Activated naive CD8-positive, alpha-beta T cell treated with anti-CD3 and anti-CD28 coated beads, Interleukin-2, amount 50 U/mL, for 24 hours (primary cell): Measurements from ENCODE around the gene CNTROB.
A peak's percentile ranks its signal among the peaks of the same experiment; 100 is the strongest.

Experiments used
- ATAC-seq: fragments of 150-1000 bp; cut with Tn5 transposase; one replicate; pipeline ENCODE4 v1.10.0; 2021
- DNase-seq: peaks from one replicate; pipeline ENCODE4 v3.0.0; 2021
- H3K27ac Mint-ChIP-seq: one replicate; pipeline ENCODE4 v1.8.0; 2021; ENCODE audit warnings: mild to moderate bottlenecking, mixed read lengths
- H3K27me3 Mint-ChIP-seq: one replicate; pipeline ENCODE4 v1.8.0; 2021; ENCODE audit warnings: mixed read lengths
- H3K36me3 Mint-ChIP-seq: one replicate; pipeline ENCODE4 v1.8.0; 2021; ENCODE audit warnings: low read depth, mixed read lengths
- H3K4me1 Mint-ChIP-seq: one replicate; pipeline ENCODE4 v1.8.0; 2021; ENCODE audit warnings: mixed read lengths
- H3K4me3 Mint-ChIP-seq: one replicate; pipeline ENCODE4 v1.8.0; 2021; ENCODE audit warnings: mild to moderate bottlenecking, moderate library complexity, mixed read lengths
- H3K9me3 Mint-ChIP-seq: one replicate; pipeline ENCODE4 v1.8.0; 2021; ENCODE audit warnings: mixed read lengths

Gene CNTROB

GRCh38 chr17:7893187-7893880, 38.7 kb upstream of the CNTROB start:
- peaks cover 16% of the 10 kb centered on the region for H3K4me1 Mint-ChIP-seq
- H3K9me3 Mint-ChIP-seq, result no peaks in the 10 kb centered on the region
- ATAC-seq (no peak), DNase-seq (no peak)
- H3K4me3 Mint-ChIP-seq, result no peak overlapping the region
- no peaks in the 10 kb centered on the region for H3K27me3 Mint-ChIP-seq
- H3K27ac Mint-ChIP-seq, result no peak overlapping the region
- peaks cover 55% of the 10 kb centered on the region for H3K36me3 Mint-ChIP-seq

- no peaks in the 10 kb centered on the region for H3K9me3 Mint-ChIP-seq
- DNase-seq (no peak), ATAC-seq (no peak)
- peaks cover 60% of the 10 kb centered on the region for H3K36me3 Mint-ChIP-seq
- no peak overlapping the region for H3K4me3 Mint-ChIP-seq
- H3K4me1 Mint-ChIP-seq, result peaks cover 16% of the 10 kb centered on the region
- H3K27ac Mint-ChIP-seq, result no peak overlapping the region
- H3K27me3 Mint-ChIP-seq, result no peaks in the 10 kb centered on the region
These were observed 37.8 kb upstream of the CNTROB start for GRCh38 chr17:7894226-7894625.

- H3K4me3 Mint-ChIP-seq, result no peak overlapping the region
- H3K9me3 Mint-ChIP-seq, result no peaks in the 10 kb centered on the region
- H3K27me3 Mint-ChIP-seq, result no peaks in the 10 kb centered on the region
- no peak overlapping the region for H3K27ac Mint-ChIP-seq
- peaks cover 62% of the 10 kb centered on the region for H3K36me3 Mint-ChIP-seq
- no peak for DNase-seq
- H3K4me1 Mint-ChIP-seq, result peaks cover 16% of the 10 kb centered on the region
- no peak for ATAC-seq
These were observed 37.1 kb upstream of the CNTROB start for GRCh38 chr17:7894866-7895265.

GRCh38 chr17:7897090-7897489, 34.9 kb upstream of the CNTROB start:
- peak overlapping the region; percentile 81 for H3K27ac Mint-ChIP-seq
- ATAC-seq (no peak), DNase-seq (no peak)
- H3K36me3 Mint-ChIP-seq, result peaks cover 61% of the 10 kb centered on the region
- H3K9me3 Mint-ChIP-seq, result no peaks in the 10 kb centered on the region
- H3K27me3 Mint-ChIP-seq, result no peaks in the 10 kb centered on the region
- H3K4me3 Mint-ChIP-seq, result no peak overlapping the region
- H3K4me1 Mint-ChIP-seq, result peaks cover 12% of the 10 kb centered on the region

GRCh38 chr17:7897773-7898172, 34.2 kb upstream of the CNTROB start:
- ATAC-seq, result peak; percentile 74
- peak overlapping the region; percentile 81 for H3K27ac Mint-ChIP-seq
- peaks cover 65% of the 10 kb centered on the region for H3K36me3 Mint-ChIP-seq
- no peak overlapping the region for H3K4me3 Mint-ChIP-seq
- no peaks in the 10 kb centered on the region for H3K9me3 Mint-ChIP-seq
- DNase-seq, result no peak
- H3K4me1 Mint-ChIP-seq, result peaks cover 12% of the 10 kb centered on the region
- no peaks in the 10 kb centered on the region for H3K27me3 Mint-ChIP-seq

- H3K27ac Mint-ChIP-seq, result no peak overlapping the region
- H3K36me3 Mint-ChIP-seq, result peaks cover 63% of the 10 kb centered on the region
- no peaks in the 10 kb centered on the region for H3K9me3 Mint-ChIP-seq
- DNase-seq, result no peak
- ATAC-seq, result no peak
- H3K4me3 Mint-ChIP-seq, result no peak overlapping the region
- H3K4me1 Mint-ChIP-seq, result no peaks in the 10 kb centered on the region
- no peaks in the 10 kb centered on the region for H3K27me3 Mint-ChIP-seq
These were observed 28.6 kb upstream of the CNTROB start for GRCh38 chr17:7903154-7904103.

GRCh38 chr17:7909089-7909488, 22.9 kb upstream of the CNTROB start:
- no peak overlapping the region for H3K4me3 Mint-ChIP-seq
- peaks cover 8% of the 10 kb centered on the region for H3K4me1 Mint-ChIP-seq
- peaks cover 40% of the 10 kb centered on the region for H3K36me3 Mint-ChIP-seq
- no peak for DNase-seq
- H3K27ac Mint-ChIP-seq, result no peak overlapping the region
- no peaks in the 10 kb centered on the region for H3K27me3 Mint-ChIP-seq
- no peaks in the 10 kb centered on the region for H3K9me3 Mint-ChIP-seq
- no peak for ATAC-seq

GRCh38 chr17:7910281-7910680, 21.7 kb upstream of the CNTROB start:
- Mint-ChIP-seq H3K4me1 (peaks cover 20% of the 10 kb centered on the region), H3K9me3 (no peaks in the 10 kb centered on the region), H3K27ac (no peak overlapping the region), H3K4me3 (no peak overlapping the region), H3K36me3 (peaks cover 30% of the 10 kb centered on the region), H3K27me3 (no peaks in the 10 kb centered on the region)
- ATAC-seq, result no peak
- DNase-seq, result no peak

GRCh38 chr17:7910711-7911110, 21.3 kb upstream of the CNTROB start:
- Mint-ChIP-seq H3K9me3 (no peaks in the 10 kb centered on the region), H3K36me3 (peaks cover 28% of the 10 kb centered on the region), H3K4me1 (peaks cover 24% of the 10 kb centered on the region), H3K27ac (no peak overlapping the region), H3K4me3 (no peak overlapping the region), H3K27me3 (no peaks in the 10 kb centered on the region)
- DNase-seq, result no peak
- ATAC-seq, result no peak

GRCh38 chr17:7911116-7911515, 20.9 kb upstream of the CNTROB start:
- Mint-ChIP-seq H3K27ac (no peak overlapping the region), H3K27me3 (no peaks in the 10 kb centered on the region), H3K9me3 (no peaks in the 10 kb centered on the region), H3K4me3 (no peak overlapping the region), H3K36me3 (peaks cover 28% of the 10 kb centered on the region), H3K4me1 (peaks cover 26% of the 10 kb centered on the region)
- ATAC-seq (no peak), DNase-seq (no peak)

GRCh38 chr17:7912927-7913524, 19.0 kb upstream of the CNTROB start:
- H3K27ac Mint-ChIP-seq, result peak overlapping the region; percentile 70
- peaks cover 24% of the 10 kb centered on the region for H3K36me3 Mint-ChIP-seq
- H3K9me3 Mint-ChIP-seq, result no peaks in the 10 kb centered on the region
- no peaks in the 10 kb centered on the region for H3K27me3 Mint-ChIP-seq
- ATAC-seq (peak; percentile 45), DNase-seq (no peak)
- peaks cover 36% of the 10 kb centered on the region for H3K4me1 Mint-ChIP-seq
- H3K4me3 Mint-ChIP-seq, result no peak overlapping the region

GRCh38 chr17:7915179-7915610, 16.8 kb upstream of the CNTROB start:
- Mint-ChIP-seq H3K4me1 (peaks cover 36% of the 10 kb centered on the region), H3K27ac (peak overlapping the region; percentile 90), H3K36me3 (peaks cover 9% of the 10 kb centered on the region), H3K4me3 (peak overlapping the region; percentile 88), H3K9me3 (no peaks in the 10 kb centered on the region), H3K27me3 (no peaks in the 10 kb centered on the region)
- no peak for ATAC-seq
- DNase-seq, result no peak

- H3K27me3 Mint-ChIP-seq, result no peaks in the 10 kb centered on the region
These were observed 16.2 kb upstream of the CNTROB start, which contains the start of gene RNF227 for GRCh38 chr17:7915611-7916384. RNF227 (minus strand) TSS chr17:7916289; CDS start chr17:7916195, 94 bp downstream.

GRCh38 chr17:7916385-7916682, 15.7 kb upstream of the CNTROB start:
- Mint-ChIP-seq H3K36me3 (peaks cover 6% of the 10 kb centered on the region), H3K27ac (peak overlapping the region; percentile 68), H3K4me3 (peak overlapping the region; percentile 72), H3K4me1 (peaks cover 37% of the 10 kb centered on the region), H3K9me3 (no peaks in the 10 kb centered on the region), H3K27me3 (no peaks in the 10 kb centered on the region)
- ATAC-seq (no peak), DNase-seq (no peak)

More at GRCh38 chr17:7915611-7916384, 16.2 kb upstream of the CNTROB start, which contains the start of gene RNF227:
- Mint-ChIP-seq H3K27ac (peak within 1 kb of the TSS; percentile 90), H3K4me3 (peak within 1 kb of the TSS; percentile 88), H3K36me3 (peaks cover 6% of the 10 kb centered on the region), H3K4me1 (peaks cover 36% of the 10 kb centered on the region), H3K9me3 (no peaks in the 10 kb centered on the region)
- DNase-seq (peak; percentile 92), ATAC-seq (peak; percentile 83)
